Peyer's patch (tissue), 4 donors: ENCODE measurements around the gene S1PR5. TPM values are rescaled to one million over a fixed set of nuclear protein-coding genes. Genes with fewer than 3 reads are reported as not detected.
"Not testable (repeated sequence)": the region's sequence is repeated elsewhere in the genome, so short reads cannot be mapped to it uniquely, and the experiment has no call there.

Experiments
- DNase-seq, 3 donors: peaks; one replicate each; pipeline ENCODE4 v3.0.0-alpha.2; 2017 to 2019
- H3K27ac ChIP-seq, 4 donors: fragments of 200-600 bp; sonication (generic); one replicate each; pipeline ENCODE4 v1.5.1; 2016 to 2019
- H3K27me3 ChIP-seq, 2 donors: fragments of 200-600 bp; sonication (generic); one replicate each; pipeline ENCODE4 v1.5.1; 2019
- H3K36me3 ChIP-seq, 3 donors: fragments of 200-600 bp; sonication (generic); one replicate each; pipeline ENCODE4 v1.5.1; 2016 to 2019
- H3K4me1 ChIP-seq, 4 donors: fragments of 200-600 bp; sonication (generic); one replicate each; pipeline ENCODE4 v1.5.1; 2016 to 2019
- H3K4me3 ChIP-seq, 4 donors: fragments of 200-600 bp; sonication (generic); 1 replicate in 3 of 4; 2 replicates in 1 of 4; pipeline ENCODE4 v1.5.1; 2016 to 2019; ENCODE audit warnings: mild to moderate bottlenecking in 1 of 4
- H3K9me3 ChIP-seq, 4 donors: fragments of 200-600 bp; sonication (generic); one replicate each; pipeline ENCODE4 v1.5.1; 2016 to 2019; ENCODE audit warnings: mild to moderate bottlenecking in 1 of 4
- CTCF ChIP-seq, 6 experiments: fragments of 450-650 bp in 4 of 6; fragments of 200-600 bp in 2 of 6; sonication (generic) in 1 of 6; IDR thresholded peaks; one replicate each; pipeline ENCODE4 v1.5.1; 2017 to 2019; ENCODE audit warnings: antibody characterized with exemption in 6 of 6, mild to moderate bottlenecking in 3 of 6, moderate library complexity in 1 of 6
- POLR2A ChIP-seq, 2 donors: fragments of 450-650 bp; IDR thresholded peaks; one replicate each; pipeline ENCODE4 v1.5.1; 2017; ENCODE audit warnings: antibody characterized with exemption in 2 of 2, mild to moderate bottlenecking in 2 of 2, moderate library complexity in 2 of 2
- total RNA-seq, 4 donors: library from RNA; depleted of rRNA; stranded (reverse); fragments of >200 nt; gene quantifications; one replicate each; pipeline ENCODE4 v1.1.0, GENCODE V29; 2016

Gene S1PR5
- total RNA-seq, 4 donors from 2014 or later: not detected

GRCh38 chr19:10532457-10532856 is 15.2 kb upstream of the S1PR5 start:
- no peaks in the 10 kb centered on the region for H3K9me3 ChIP-seq
- TF ChIP-seq POLR2A (IDR thresholded peaks at IDR 0.05): no peak
- TF ChIP-seq CTCF (IDR thresholded peaks at IDR 0.05): no peak

GRCh38 chr19:10526887-10527286 is 9.6 kb upstream of the S1PR5 start:
- H3K4me1 ChIP-seq, H3K4me3 ChIP-seq, H3K27me3 ChIP-seq, H3K27ac ChIP-seq, H3K9me3 ChIP-seq, DNase-seq, H3K36me3 ChIP-seq: not testable (repeated sequence)

More at GRCh38 chr19:10532457-10532856, 15.2 kb upstream of the S1PR5 start:
- no peaks in the 10 kb centered on the region for H3K36me3 ChIP-seq
- DNase-seq: no peak
- H3K4me3 ChIP-seq: no peak overlapping the region
- no peaks in the 10 kb centered on the region for H3K27me3 ChIP-seq
- H3K27ac ChIP-seq: no peak overlapping the region
- H3K4me1 ChIP-seq: no peaks in the 10 kb centered on the region

GRCh38 chr19:10525636-10526035 is 8.4 kb upstream of the S1PR5 start:
- TF ChIP-seq CTCF (IDR thresholded peaks at IDR 0.05) (no peak), POLR2A (IDR thresholded peaks at IDR 0.05) (no peak)
- no peak for DNase-seq
- H3K36me3 ChIP-seq: no peaks in the 10 kb centered on the region
- no peaks in the 10 kb centered on the region for H3K9me3 ChIP-seq
- H3K4me3 ChIP-seq: no peak overlapping the region
- no peaks in the 10 kb centered on the region for H3K27me3 ChIP-seq
- H3K4me1 ChIP-seq: no peaks in the 10 kb centered on the region
- no peak overlapping the region for H3K27ac ChIP-seq

- Histone ChIP-seq H3K9me3 (no peaks in the 10 kb centered on the region), H3K27ac (no peak overlapping the region), H3K4me3 (no peak overlapping the region), H3K4me1 (peaks cover 0 to 8% (median 4%) of the 10 kb centered on the region in 4 donors), H3K36me3 (no peaks in the 10 kb centered on the region), H3K27me3 (peaks cover 0 to 5% of the 10 kb centered on the region in 2 donors)
- TF ChIP-seq POLR2A (IDR thresholded peaks at IDR 0.05) (no peak), CTCF (IDR thresholded peaks at IDR 0.05) (no peak)
- DNase-seq: no peak
These were observed 5.9 kb upstream of the S1PR5 start for GRCh38 chr19:10523135-10523636.

GRCh38 chr19:10521461-10522171 is 4.4 kb upstream of the S1PR5 start:
- Histone ChIP-seq H3K27ac (no peak overlapping the region), H3K9me3 (no peaks in the 10 kb centered on the region), H3K4me1 (peaks cover 0 to 23% (median 8%) of the 10 kb centered on the region in 4 donors), H3K27me3 (peaks cover 0 to 15% of the 10 kb centered on the region in 2 donors), H3K4me3 (no peak overlapping the region), H3K36me3 (no peaks in the 10 kb centered on the region)
- TF ChIP-seq CTCF (IDR thresholded peaks at IDR 0.05): no peak
- no peak for TF ChIP-seq POLR2A (IDR thresholded peaks at IDR 0.05)
- no peak for DNase-seq

- Histone ChIP-seq H3K4me1 (peaks cover 0 to 23% (median 8%) of the 10 kb centered on the region in 4 donors), H3K27ac (no peak overlapping the region), H3K27me3 (peaks cover 0 to 15% of the 10 kb centered on the region in 2 donors), H3K36me3 (no peaks in the 10 kb centered on the region), H3K4me3 (no peak overlapping the region), H3K9me3 (no peaks in the 10 kb centered on the region)
- DNase-seq: no peak
- TF ChIP-seq CTCF (IDR thresholded peaks at IDR 0.05) (no peak), POLR2A (IDR thresholded peaks at IDR 0.05) (no peak)
These were observed 3.5 kb upstream of the S1PR5 start for GRCh38 chr19:10520652-10521318.
